HepG2 (cell line): Measurements from ENCODE around the gene LHFPL2. TPM values are rescaled to one million over a fixed set of nuclear protein-coding genes. Genes with fewer than 3 reads are reported as not detected.

Experiments used
- AGO2 ChIP-seq: fragments of 200-400 bp; formaldehyde crosslinking; optimal IDR thresholded peaks from 2 replicates; pipeline ENCODE3; 2017; ENCODE audit warnings: mild to moderate bottlenecking, low read depth, low read length, moderate library complexity
- DPF2 ChIP-seq: sonication (generic); formaldehyde crosslinking; IDR thresholded peaks from 2 replicates; pipeline ENCODE4 v1.4.0; 2020; ENCODE audit warnings: mild to moderate bottlenecking, low read depth, missing genetic modification reagents, borderline replicate concordance
- DZIP1 ChIP-seq: sonication (generic); formaldehyde crosslinking; IDR thresholded peaks from 2 replicates; pipeline ENCODE4 v1.5.0; 2020; ENCODE audit warnings: mild to moderate bottlenecking, missing genetic modification reagents
- FOSL2 ChIP-seq: sonication (generic); formaldehyde crosslinking; IDR thresholded peaks from 2 replicates; pipeline ENCODE4 v1.4.0; 2020; ENCODE audit warnings: missing genetic modification reagents
- HCFC1 ChIP-seq: fragments of 150-350 bp; IDR thresholded peaks from 2 replicates; pipeline ENCODE4 v1.6.1; 2014; ENCODE audit warnings: low read depth, low read length
- IKZF1 ChIP-seq: fragments of 450-650 bp; IDR thresholded peaks from 2 replicates; pipeline ENCODE4 v1.7.1; 2016
- MEF2D ChIP-seq: sonication (generic); formaldehyde crosslinking; IDR thresholded peaks from 2 replicates; pipeline ENCODE4 v1.5.1; 2020; ENCODE audit warnings: mild to moderate bottlenecking, missing genetic modification reagents
- POLR2G ChIP-seq: fragments of 200-400 bp; formaldehyde crosslinking; IDR thresholded peaks from 2 replicates; pipeline ENCODE4 v1.6.1; 2018; ENCODE audit warnings: mild to moderate bottlenecking, low read depth, low read length, moderate library complexity
- SALL1 ChIP-seq: sonication (generic); formaldehyde crosslinking; IDR thresholded peaks from 2 replicates; pipeline ENCODE4 v1.8.0; 2022; ENCODE audit warnings: mild to moderate bottlenecking, missing genetic modification reagents
- STAG1 ChIP-seq: sonication (generic); formaldehyde crosslinking; IDR thresholded peaks from 2 replicates; pipeline ENCODE4 v1.4.0; 2020; ENCODE audit warnings: missing genetic modification reagents
- ZMYM3 ChIP-seq: sonication (generic); formaldehyde crosslinking; IDR thresholded peaks from 2 replicates; pipeline ENCODE4 v1.5.1; 2020; ENCODE audit warnings: mild to moderate bottlenecking, missing genetic modification reagents
- ZNF12 ChIP-seq: sonication (generic); formaldehyde crosslinking; IDR thresholded peaks from 2 replicates; pipeline ENCODE4 v1.5.0; 2020; ENCODE audit warnings: missing genetic modification reagents
- ZNF776 ChIP-seq: sonication (generic); formaldehyde crosslinking; IDR thresholded peaks from 2 replicates; pipeline ENCODE4 v1.4.0; 2020; ENCODE audit warnings: mild to moderate bottlenecking, missing genetic modification reagents
- ZNF878 ChIP-seq: sonication (generic); formaldehyde crosslinking; IDR thresholded peaks from 2 replicates; pipeline ENCODE4 v1.8.1; 2023; ENCODE audit warnings: mild to moderate bottlenecking, missing genetic modification reagents, moderate library complexity
- polyA plus RNA-seq, 8 experiments: library from polyadenylated mRNA; depleted of rRNA in 3 of 8; stranded (reverse) in 7 of 8; unstranded in 1 of 8; fragments of >200 nt; fragmentation: Illumina TruSeq in 4 of 8; extraction: Trizol in 4 of 8; gene quantifications; 2 replicates each; pipeline versions ENCODE4 v1.2.1 to v1.2.3, GENCODE V29; 2011 to 2016; ENCODE audit warnings: low read depth in 4 of 8, missing spikeins in 1 of 8, mixed read lengths in 1 of 8; ENCODE audit not compliant: insufficient read depth in 1 of 8
- total RNA-seq, 5 experiments: library from RNA; depleted of rRNA; stranded (reverse); fragments of >200 nt; fragmentation: Illumina TruSeq; extraction: Trizol; gene quantifications; 2 replicates each; pipeline ENCODE4 v1.2.3, GENCODE V29; 2016; ENCODE audit warnings: low read depth in 1 of 5
- TF ChIP-seq, protein P1 (sequence below): sonication (generic); formaldehyde crosslinking; IDR thresholded peaks from 2 replicates; pipeline ENCODE4 v1.4.0; 2020; ENCODE audit warnings: mild to moderate bottlenecking, missing genetic modification reagents
- TF ChIP-seq, protein P2 (sequence below): sonication (generic); formaldehyde crosslinking; IDR thresholded peaks from 2 replicates; pipeline ENCODE4 v1.5.1; 2020; ENCODE audit warnings: mild to moderate bottlenecking, moderate library complexity, missing genetic modification reagents

The LHFPL2 gene
- total and polyA plus RNA-seq, 2 of the 13 experiments (the other 11 are each of a cell fraction or from before 2014, with no cell fraction given): 6.0 to 20.0 TPM

DNA sequence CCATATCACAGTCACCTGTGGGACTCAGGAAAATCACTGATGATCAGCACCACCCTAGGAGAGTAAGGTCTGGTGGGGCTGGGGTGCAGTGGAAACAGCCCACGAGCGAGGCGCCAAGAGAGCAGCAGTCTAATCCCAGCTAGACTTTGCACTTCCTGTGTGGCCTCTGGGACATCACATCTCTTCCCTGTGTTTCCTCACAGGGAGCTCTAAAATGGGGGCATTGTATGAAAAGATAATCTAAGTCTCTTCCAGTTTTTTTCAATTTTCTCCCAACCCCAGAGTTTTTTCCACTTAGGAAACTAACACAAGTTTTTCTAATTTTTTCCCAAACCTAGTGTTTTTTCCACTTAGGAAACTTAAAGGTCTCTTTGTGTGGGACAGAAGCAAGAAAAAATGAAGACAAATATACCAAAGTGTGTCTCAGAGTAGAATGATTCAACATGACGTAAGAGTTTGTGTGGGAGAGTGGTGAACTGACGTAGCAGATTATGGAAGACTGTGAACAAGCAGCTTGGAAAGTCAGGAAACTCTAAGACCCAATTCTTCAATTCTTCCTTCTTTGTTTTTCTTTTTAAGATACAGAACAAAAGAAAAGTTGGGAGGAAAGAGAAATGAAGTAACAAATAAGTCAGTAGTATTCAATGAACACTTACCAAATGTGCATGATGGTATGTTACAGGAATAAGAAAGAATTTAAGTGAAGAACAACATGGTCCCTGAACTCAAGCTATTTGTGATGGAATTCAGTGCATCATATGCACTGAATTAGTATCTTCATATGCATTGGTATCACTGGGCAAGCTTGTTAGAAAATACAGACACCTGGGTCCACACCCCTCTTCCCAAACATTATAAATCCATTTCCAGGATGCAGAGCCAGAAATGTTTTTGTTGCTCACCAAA, 51.3 kb downstream of the LHFPL2 start (continued):
- TF ChIP-seq DZIP1 (CRISPR knock-in tag) (no peak), SALL1 (peak; percentile 90), IKZF1 (no peak), AGO2 (no peak), ZNF776 (CRISPR knock-in tag) (no peak), ZMYM3 (CRISPR knock-in tag) (peak; percentile 72), ZNF878 (CRISPR knock-in tag) (peak; percentile 34; the same call in 1 of the 2 replicates), DPF2 (CRISPR knock-in tag) (peak; percentile 77), POLR2G (0 out of 2 replicates have a peak, but pooled peaks have one; percentile 33), FOSL2 (peak; percentile 51), ZNF12 (peak; percentile 40; the same call in 1 of the 2 replicates), MEF2D (CRISPR knock-in tag) (0 out of 2 replicates have a peak, but pooled peaks have one; percentile 35), STAG1 (CRISPR knock-in tag) (0 out of 2 replicates have a peak, but pooled peaks have one; percentile 8), HCFC1 (no peak)
- TF ChIP-seq, protein P1, sequence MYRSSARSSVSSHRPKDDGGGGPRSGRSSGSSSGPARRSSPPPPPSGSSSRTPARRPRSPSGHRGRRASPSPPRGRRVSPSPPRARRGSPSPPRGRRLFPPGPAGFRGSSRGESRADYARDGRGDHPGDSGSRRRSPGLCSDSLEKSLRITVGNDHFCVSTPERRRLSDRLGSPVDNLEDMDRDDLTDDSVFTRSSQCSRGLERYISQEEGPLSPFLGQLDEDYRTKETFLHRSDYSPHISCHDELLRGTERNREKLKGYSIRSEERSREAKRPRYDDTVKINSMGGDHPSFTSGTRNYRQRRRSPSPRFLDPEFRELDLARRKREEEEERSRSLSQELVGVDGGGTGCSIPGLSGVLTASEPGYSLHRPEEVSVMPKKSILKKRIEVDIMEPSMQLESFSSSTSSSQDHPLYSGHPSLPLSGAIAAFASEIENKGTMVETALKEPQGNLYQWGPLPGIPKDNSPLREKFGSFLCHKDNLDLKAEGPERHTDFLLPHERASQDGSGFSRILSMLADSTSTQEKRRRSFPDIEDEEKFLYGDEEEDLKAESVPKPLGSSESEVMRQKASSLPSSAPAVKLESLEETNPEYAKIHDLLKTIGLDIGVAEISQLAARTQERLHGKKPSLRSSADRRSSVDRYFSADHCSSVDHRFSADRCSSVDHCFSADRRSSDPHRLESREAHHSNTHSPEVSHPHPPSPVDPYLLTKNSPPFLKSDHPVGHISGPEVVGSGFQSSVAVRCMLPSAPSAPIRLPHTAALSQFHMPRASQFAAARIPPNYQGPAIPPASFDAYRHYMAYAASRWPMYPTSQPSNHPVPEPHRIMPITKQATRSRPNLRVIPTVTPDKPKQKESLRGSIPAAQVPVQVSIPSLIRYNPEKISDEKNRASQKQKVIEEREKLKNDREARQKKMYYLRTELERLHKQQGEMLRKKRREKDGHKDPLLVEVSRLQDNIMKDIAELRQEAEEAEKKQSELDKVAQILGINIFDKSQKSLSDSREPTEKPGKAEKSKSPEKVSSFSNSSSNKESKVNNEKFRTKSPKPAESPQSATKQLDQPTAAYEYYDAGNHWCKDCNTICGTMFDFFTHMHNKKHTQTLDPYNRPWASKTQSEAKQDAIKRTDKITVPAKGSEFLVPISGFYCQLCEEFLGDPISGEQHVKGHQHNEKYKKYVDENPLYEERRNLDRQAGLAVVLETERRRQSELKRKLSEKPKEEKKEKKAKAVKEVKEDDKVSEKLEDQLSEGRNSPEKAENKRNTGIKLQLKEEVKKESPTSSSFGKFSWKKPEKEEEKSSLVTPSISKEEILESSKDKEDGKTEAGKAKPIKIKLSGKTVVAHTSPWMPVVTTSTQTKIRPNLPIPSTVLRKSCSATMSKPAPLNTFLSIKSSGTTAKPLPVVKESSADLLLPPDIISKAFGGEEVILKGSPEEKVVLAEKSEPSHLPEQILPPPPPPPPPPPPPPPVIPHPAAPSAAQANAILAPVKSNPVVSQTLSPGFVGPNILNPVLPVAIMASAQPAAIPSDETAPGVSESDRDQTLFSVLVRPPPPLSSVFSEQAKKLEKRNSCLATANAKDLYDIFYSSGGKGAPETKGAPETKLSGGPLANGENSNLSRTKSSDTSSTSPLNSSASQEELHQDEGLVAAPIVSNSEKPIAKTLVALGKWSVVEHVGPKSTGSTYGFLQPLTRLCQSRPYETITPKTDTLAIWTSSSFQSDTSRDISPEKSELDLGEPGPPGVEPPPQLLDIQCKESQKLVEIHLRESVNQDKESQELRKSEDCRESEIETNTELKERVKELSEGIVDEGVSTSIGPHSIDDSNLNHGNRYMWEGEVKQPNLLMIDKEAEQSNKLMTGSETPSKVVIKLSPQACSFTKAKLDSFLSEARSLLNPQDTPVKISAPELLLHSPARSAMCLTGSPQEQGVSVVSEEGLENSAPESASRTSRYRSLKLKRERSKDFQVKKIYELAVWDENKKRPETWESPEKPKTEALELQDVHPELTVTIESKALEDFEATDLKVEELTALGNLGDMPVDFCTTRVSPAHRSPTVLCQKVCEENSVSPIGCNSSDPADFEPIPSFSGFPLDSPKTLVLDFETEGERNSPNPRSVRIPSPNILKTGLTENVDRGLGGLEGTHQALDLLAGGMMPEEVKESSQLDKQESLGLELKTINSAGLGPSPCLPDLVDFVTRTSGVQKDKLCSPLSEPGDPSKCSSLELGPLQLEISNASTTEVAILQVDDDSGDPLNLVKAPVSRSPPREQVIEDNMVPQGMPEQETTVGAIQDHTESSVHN (CRISPR knock-in tag): no peak
- TF ChIP-seq, protein P2, sequence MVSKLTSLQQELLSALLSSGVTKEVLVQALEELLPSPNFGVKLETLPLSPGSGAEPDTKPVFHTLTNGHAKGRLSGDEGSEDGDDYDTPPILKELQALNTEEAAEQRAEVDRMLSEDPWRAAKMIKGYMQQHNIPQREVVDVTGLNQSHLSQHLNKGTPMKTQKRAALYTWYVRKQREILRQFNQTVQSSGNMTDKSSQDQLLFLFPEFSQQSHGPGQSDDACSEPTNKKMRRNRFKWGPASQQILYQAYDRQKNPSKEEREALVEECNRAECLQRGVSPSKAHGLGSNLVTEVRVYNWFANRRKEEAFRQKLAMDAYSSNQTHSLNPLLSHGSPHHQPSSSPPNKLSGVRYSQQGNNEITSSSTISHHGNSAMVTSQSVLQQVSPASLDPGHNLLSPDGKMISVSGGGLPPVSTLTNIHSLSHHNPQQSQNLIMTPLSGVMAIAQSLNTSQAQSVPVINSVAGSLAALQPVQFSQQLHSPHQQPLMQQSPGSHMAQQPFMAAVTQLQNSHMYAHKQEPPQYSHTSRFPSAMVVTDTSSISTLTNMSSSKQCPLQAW: peak; percentile 73
